HUES6 (cell line): ENCODE results near the gene NPEPL1.

Source experiments
- H3K27ac ChIP-seq: 2 replicates; pipeline ENCODE4 v1.7.0; 2013; ENCODE audit warnings: low read depth, mild to moderate bottlenecking, low read length, inconsistent platforms
- H3K27me3 ChIP-seq: 2 replicates; pipeline ENCODE4 v1.6.1; 2013; ENCODE audit warnings: low read length; ENCODE audit not compliant: control insufficient read depth, insufficient read depth
- H3K36me3 ChIP-seq: 2 replicates; pipeline ENCODE4 v1.6.1; 2013; ENCODE audit warnings: low read length; ENCODE audit not compliant: control insufficient read depth, insufficient read depth
- H3K4me1 ChIP-seq: 2 replicates; pipeline ENCODE4 v1.6.1; 2013; ENCODE audit warnings: low read length; ENCODE audit not compliant: control insufficient read depth, insufficient read depth
- H3K4me3 ChIP-seq: 2 replicates; pipeline ENCODE4 v1.5.1; 2013; ENCODE audit warnings: low read depth, low read length
- H3K9ac ChIP-seq: one replicate; pipeline ENCODE4 v1.6.1; 2013; ENCODE audit warnings: mild to moderate bottlenecking, low read length
- H3K9me3 ChIP-seq: 2 replicates; pipeline ENCODE4 v1.6.1; 2013; ENCODE audit warnings: low read depth, low read length; ENCODE audit not compliant: control insufficient read depth, insufficient read depth

The NPEPL1 gene

DNA sequence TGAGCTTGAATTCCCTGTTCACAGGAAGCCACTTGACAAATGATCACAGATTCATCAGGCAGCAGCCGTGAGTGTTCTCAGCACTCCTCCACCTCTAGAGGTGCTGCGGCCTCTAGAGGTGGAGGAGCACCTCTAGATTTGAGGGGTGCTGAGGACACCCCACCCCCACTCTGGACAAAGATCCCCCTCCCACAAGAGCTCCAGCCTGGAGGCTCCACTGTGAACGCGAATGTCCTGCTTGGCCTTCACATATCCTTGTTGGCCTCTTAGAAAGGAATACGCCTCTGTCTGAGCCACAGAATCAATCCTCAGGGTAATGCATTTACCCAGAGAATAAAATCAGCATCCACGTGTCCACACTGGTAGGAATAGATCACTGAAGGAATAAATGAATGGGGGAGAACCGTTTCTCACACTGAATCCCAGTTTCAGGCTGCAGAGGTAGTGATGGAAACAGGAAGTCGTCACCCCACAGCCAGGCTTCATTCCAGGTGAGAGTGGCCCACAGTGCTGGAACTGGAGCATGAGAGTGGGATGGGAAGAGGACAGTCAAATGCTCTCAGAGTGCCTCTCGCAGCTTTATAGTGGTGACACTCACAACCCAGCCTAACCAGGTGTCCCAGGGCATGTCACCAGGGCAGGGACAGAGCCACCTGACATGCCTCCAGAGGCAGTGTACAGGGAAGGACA, 16.6 kb downstream of the NPEPL1 start:
- Histone ChIP-seq H3K27ac (no peak overlapping the region), H3K9ac (no peak overlapping the region), H3K9me3 (no peaks in the 10 kb centered on the region), H3K36me3 (peaks cover 5% of the 10 kb centered on the region), H3K4me1 (no peaks in the 10 kb centered on the region), H3K4me3 (no peak overlapping the region), H3K27me3 (no peaks in the 10 kb centered on the region)

DNA sequence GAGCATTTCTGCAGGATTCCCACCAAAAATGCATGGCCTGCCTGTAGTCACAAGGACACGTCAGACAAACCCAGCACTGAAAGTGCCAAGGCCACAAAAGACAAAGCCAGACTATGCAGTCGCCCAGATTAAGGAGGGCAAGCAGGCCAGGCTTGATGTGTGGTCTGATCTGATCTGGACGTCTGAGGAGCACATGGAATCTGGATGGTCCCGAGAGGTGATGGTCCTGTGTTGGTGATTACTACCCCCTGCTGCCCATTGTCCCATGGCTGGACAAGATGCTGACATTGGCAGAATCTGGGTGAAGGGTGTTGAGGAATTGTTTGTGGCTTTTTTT, 17.1 kb downstream of the NPEPL1 start:
- Histone ChIP-seq H3K4me3 (no peak overlapping the region), H3K4me1 (no peaks in the 10 kb centered on the region), H3K9me3 (no peaks in the 10 kb centered on the region), H3K27me3 (no peaks in the 10 kb centered on the region), H3K36me3 (0 out of 2 replicates have a peak, but pooled peaks cover under 1% of the 10 kb centered on the region), H3K9ac (no peak overlapping the region), H3K27ac (no peak overlapping the region)

DNA sequence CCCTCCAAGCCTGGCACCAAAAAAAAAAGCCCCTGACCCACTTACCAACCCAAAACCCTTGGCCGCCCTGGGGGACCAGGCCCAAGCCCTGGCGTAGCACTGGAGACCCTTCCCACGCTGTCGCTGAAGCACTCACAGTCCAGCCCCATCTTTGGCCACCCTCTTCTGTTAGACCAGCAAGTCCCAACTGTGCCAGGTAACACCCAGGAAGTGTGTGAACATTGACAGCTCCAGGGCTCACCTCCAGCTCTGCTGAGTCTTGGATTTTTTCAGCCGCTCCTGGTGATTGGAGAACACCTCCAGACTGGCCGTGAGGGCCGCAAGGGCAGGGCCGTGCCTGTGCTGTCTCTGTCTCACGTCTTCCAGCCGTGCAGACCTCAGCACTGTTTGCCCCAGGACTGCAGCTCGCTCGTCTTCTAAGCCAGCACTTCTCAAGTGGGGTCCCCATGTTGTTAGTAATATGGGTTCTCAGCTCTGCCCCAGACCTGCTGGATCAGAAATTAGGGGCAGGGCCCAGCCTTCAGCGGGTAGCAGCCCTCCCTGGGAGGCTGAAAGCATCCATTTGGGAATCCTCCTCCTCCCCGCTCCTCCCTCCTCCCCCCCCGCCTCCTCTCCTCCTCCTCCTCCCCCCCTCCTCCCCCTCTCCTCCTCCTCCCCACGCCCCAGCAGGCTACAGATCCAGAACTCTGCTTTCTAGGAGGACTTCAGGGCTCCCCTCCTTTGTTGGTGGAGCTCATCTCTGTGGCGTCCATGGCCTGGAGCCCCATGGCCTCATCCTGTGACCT, 18.1 kb downstream of the NPEPL1 start:
- no peaks in the 10 kb centered on the region for H3K4me1 ChIP-seq
- H3K9ac ChIP-seq = no peak overlapping the region

DNA sequence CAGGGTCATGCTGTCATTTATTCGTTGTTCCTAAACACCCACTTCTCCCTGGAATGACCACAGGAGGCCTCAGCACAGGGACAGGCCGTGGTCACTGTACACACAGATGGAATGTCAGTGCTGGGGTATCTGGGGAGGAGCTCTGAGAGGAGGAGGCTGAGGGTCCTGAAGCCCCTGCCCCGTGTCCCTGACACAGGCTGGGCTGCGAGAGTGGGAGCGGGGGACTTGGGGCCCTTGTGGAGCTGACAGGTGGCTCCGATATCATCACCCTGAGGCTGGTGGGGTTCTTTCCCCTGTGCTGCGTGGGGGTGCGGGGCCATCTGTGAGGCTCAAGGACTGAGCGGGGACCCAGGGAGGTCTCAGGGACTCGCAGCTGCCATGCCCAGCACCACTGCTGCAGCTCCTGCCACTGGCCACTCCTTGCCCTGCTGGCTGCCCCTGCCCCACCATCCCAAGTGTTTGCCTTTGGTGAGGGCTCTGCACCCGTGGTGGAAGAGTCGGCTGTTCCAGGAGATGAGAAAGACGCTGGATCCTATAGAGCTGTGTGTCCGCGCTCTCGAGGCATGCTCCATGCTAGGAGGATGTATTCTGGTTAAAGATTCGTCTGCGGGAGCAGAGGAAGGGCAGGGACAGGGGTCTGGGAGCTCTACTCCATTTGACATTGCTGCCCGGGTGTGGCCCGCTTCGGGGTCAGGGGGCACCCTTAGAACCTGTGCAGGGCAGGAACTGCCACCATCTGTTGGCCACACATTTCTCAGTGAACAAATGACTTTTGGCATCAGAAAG, 18.9 kb downstream of the NPEPL1 start:
- no peak overlapping the region for H3K27ac ChIP-seq
- no peak overlapping the region for H3K4me3 ChIP-seq
- no peaks in the 10 kb centered on the region for H3K27me3 ChIP-seq
- H3K9me3 ChIP-seq = no peaks in the 10 kb centered on the region
- no peaks in the 10 kb centered on the region for H3K36me3 ChIP-seq
- no peak overlapping the region for H3K9ac ChIP-seq
- H3K4me1 ChIP-seq = no peaks in the 10 kb centered on the region

More for the DNA sequence above, 18.1 kb downstream of the NPEPL1 start:
- Histone ChIP-seq H3K36me3 (no peaks in the 10 kb centered on the region), H3K4me3 (no peak overlapping the region), H3K27ac (no peak overlapping the region), H3K9me3 (no peaks in the 10 kb centered on the region), H3K27me3 (no peaks in the 10 kb centered on the region)

DNA sequence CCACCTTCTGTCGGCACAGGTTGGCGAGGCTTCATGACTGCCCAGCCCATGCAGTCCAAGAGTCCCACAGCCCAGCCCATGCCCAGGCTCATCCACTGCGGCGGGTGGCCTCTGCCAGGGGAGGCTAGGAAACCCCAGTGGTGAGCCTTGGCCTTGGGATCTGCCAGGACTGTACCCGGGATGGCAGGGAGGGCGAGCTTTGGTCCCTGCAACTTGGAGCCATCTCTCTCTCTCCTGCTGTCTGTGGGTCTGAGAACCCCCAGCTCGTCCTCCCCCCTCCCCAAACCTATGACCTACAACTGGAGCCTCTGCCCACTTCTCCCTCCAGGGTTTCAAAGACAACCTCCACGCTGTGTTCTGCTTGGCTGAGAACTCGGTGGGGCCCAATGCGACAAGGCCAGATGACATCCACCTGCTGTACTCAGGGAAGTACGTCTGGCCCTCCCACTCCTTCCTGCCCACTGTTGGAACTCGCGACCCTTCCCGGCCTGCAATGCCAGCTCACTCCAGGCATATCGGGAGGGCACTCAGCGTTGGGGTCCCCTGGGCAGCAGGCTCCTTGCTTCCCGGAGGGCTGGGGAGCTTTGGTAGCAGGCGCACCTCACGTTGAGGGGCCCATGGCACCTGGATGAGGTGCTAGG, 19.7 kb downstream of the NPEPL1 start:
- H3K4me1 ChIP-seq = no peaks in the 10 kb centered on the region
- H3K36me3 ChIP-seq = no peaks in the 10 kb centered on the region

DNA sequence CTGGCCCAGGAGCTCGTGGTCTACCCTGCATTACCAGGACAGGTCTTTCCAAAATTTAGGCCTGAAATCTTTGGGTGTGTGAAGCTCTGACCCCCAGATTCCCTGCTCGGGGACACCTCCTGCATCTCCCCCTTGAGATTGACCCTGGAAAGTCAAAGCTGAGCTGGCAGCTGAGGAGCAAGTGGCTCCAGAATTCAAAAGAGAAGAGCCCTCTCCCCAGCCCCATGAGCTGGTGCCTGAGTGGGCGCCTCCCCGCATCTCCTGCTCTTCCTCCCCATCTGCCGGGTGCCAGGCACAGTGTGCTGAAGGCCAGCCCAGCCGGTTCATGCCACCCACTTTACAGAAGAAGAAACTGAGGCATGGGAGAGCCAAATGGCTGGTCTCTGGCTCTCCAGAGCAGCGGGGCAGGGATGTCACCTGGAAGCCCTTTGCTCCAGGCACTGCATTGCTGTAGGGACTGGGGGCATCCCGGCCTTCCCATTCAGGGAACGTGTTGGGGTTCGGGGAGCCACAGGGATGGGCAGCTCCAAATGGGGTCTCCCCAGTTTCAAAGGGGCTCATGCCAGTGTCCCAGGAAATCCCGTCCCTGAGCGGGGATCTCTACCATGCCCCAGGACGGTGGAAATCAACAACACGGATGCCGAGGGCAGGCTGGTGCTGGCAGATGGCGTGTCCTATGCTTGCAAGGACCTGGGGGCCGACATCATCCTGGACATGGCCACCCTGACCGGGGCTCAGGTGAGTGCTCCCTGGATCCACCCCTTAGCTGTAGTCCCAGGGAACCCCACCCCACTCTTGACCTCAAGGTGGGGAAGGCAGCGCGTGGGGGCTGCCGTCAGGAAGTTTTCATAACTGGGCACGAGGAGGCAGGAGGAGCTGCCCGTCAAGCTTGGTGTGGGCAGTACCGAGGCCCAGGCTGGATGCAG, 20.5 kb downstream of the NPEPL1 start:
- H3K27ac ChIP-seq = no peak overlapping the region
- H3K27me3 ChIP-seq = no peaks in the 10 kb centered on the region
- H3K9me3 ChIP-seq = no peaks in the 10 kb centered on the region
- no peak overlapping the region for H3K4me3 ChIP-seq
- no peak overlapping the region for H3K9ac ChIP-seq
- no peaks in the 10 kb centered on the region for H3K4me1 ChIP-seq
- no peaks in the 10 kb centered on the region for H3K36me3 ChIP-seq

More for the DNA sequence above, 19.7 kb downstream of the NPEPL1 start:
- Histone ChIP-seq H3K27me3 (no peaks in the 10 kb centered on the region), H3K9ac (no peak overlapping the region), H3K9me3 (no peaks in the 10 kb centered on the region), H3K4me3 (no peak overlapping the region), H3K27ac (no peak overlapping the region)

DNA sequence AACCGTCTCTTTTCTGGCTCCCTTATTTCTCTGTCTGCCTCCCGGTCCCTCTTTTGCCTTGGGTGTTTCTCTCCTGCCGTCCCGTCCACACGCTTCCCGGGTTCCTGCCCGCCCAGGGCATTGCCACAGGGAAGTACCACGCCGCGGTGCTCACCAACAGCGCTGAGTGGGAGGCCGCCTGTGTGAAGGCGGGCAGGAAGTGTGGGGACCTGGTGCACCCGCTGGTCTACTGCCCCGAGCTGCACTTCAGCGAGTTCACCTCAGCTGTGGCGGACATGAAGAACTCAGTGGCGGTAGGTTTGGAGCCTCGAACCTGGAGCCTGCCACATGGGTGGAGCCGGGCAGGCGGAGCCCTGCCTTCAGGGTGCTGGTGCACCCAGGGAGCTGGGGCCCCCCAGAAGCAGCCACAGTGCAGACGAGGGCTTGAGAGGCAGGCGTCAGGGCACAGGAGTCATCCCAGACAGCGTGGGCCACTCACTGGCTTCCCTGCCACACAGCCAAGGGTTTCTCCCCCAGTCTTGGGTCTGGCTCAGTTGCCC, 21.3 kb downstream of the NPEPL1 start:
- Histone ChIP-seq H3K36me3 (no peaks in the 10 kb centered on the region), H3K27me3 (no peaks in the 10 kb centered on the region), H3K9me3 (no peaks in the 10 kb centered on the region), H3K9ac (no peak overlapping the region), H3K4me3 (no peak overlapping the region), H3K27ac (no peak overlapping the region), H3K4me1 (no peaks in the 10 kb centered on the region)

DNA sequence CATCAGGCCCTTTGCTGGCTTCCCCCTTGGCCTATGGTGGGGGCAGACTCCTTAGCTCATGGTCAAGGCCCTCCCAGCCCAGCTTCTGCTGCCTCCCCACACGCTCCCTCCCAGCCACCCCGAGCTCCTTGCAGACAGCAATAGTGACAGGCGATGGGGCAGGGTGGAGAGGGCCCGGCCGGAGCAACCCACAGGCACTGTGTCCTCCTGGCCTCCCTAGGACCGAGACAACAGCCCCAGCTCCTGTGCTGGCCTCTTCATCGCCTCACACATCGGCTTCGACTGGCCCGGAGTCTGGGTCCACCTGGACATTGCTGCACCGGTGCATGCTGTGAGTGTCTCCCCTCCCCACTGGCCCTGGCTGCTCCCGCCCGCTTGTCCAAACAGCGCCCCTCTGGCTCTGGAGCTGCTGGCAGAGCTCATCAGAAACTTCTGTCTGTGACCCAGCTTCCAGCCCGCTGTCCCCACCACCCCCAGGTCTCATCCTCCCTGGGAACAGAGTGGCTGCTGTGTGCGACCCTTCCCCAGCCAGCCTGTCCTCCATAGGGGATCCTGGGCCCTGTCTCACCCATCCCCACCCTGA, 21.8 kb downstream of the NPEPL1 start:
- Histone ChIP-seq H3K36me3 (no peaks in the 10 kb centered on the region), H3K27ac (no peak overlapping the region), H3K27me3 (no peaks in the 10 kb centered on the region), H3K4me1 (no peaks in the 10 kb centered on the region), H3K9me3 (no peaks in the 10 kb centered on the region), H3K4me3 (no peak overlapping the region), H3K9ac (no peak overlapping the region)

DNA sequence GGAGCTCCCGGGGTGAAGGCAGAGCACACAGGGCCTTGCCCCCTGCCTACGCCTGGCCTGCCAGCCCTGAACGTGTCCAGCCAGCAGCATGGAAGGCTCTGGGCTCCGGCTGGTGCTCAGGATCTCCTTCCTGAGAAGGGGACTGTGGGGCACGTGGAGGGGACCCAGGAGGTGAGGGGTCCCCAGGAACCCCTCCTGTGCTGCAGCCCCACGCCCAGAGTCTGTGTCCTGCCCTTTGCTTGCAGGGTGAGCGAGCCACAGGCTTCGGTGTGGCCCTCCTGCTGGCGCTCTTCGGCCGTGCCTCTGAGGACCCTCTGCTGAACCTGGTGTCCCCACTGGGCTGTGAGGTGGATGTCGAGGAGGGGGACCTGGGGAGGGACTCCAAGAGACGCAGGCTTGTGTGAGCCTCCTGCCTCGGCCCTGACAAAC, 22.3 kb downstream of the NPEPL1 start:
- H3K4me1 ChIP-seq = no peaks in the 10 kb centered on the region
- no peaks in the 10 kb centered on the region for H3K9me3 ChIP-seq
- H3K9ac ChIP-seq = no peak overlapping the region
- no peaks in the 10 kb centered on the region for H3K27me3 ChIP-seq
- no peaks in the 10 kb centered on the region for H3K36me3 ChIP-seq
- H3K4me3 ChIP-seq = no peak overlapping the region
- H3K27ac ChIP-seq = no peak overlapping the region

DNA sequence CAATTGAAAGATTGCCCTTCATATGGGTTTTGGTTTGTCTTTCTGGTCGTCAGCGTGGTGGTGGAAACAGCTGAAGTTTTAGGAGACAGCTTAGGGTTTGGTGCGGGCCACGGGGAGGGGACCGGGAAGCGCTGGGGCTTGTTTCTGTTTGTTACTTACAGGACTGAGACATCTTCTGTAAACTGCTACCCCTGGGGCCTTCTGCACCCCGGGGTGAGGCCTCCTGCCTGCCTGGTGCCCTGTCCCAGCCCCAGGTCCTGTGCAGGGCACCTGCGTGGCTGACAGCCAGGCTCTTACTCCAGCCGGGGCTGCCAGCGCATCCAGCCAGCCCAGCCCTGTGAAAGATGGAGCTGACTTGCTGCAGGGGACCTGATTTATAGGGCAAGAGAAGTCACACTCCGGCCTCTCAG, 22.8 kb downstream of the NPEPL1 start:
- Histone ChIP-seq H3K4me1 (no peaks in the 10 kb centered on the region), H3K27ac (no peak overlapping the region), H3K36me3 (no peaks in the 10 kb centered on the region), H3K27me3 (no peaks in the 10 kb centered on the region), H3K9me3 (no peaks in the 10 kb centered on the region), H3K4me3 (no peak overlapping the region), H3K9ac (no peak overlapping the region)
